ENCODE measurements around the gene CHCT1.

GRCh38 chr17:60372790-60373483 is 49.4 kb upstream of the CHCT1 start:
- TF ChIP-seq POLR2AphosphoS5 (IDR thresholded peaks at IDR 0.05; ENCODE audit: low read depth, low read length) (no peak), CTCF (IDR thresholded peaks at IDR 0.05) (no peak), TCF7L2 (IDR thresholded peaks at IDR 0.05; ENCODE audit: low read depth, low read length) (no peak)

All from Panc1 (cell line).